ENCODE measurements around the gene ERC1. TPM values are rescaled to one million over a fixed set of nuclear protein-coding genes. Genes with fewer than 3 reads are reported as not detected.

The ERC1 gene
- total RNA-seq, 2 experiments from 2014 or later = 40.1 to 49.6 TPM

DNA sequence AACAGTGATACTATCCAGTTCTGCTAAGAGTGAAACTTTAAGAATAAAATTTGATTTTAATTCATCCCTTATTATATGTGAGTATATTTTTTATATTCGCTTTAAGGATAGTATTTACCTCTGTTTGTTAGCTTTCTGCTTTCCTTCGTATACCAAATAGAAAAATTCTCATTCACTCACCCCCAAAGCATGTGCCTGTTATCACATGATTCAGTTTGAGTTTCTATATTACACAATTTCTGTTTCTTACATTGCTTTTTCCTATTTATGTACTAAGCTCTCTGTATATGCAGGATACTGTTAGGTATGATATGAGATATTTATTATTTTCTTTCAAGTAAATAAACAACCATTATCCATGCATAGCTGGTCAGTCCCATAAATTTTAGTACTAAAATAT, 328.2 kb downstream of the ERC1 start:
- no peak for DNase-seq
- TF ChIP-seq, protein P1, sequence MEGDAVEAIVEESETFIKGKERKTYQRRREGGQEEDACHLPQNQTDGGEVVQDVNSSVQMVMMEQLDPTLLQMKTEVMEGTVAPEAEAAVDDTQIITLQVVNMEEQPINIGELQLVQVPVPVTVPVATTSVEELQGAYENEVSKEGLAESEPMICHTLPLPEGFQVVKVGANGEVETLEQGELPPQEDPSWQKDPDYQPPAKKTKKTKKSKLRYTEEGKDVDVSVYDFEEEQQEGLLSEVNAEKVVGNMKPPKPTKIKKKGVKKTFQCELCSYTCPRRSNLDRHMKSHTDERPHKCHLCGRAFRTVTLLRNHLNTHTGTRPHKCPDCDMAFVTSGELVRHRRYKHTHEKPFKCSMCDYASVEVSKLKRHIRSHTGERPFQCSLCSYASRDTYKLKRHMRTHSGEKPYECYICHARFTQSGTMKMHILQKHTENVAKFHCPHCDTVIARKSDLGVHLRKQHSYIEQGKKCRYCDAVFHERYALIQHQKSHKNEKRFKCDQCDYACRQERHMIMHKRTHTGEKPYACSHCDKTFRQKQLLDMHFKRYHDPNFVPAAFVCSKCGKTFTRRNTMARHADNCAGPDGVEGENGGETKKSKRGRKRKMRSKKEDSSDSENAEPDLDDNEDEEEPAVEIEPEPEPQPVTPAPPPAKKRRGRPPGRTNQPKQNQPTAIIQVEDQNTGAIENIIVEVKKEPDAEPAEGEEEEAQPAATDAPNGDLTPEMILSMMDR (IDR thresholded peaks at IDR 0.05) = no peak
- H3K9me3 Mint-ChIP-seq = peaks cover 2% of the 10 kb centered on the region
- no peaks in the 10 kb centered on the region for H3K27me3 Mint-ChIP-seq
- no peaks in the 10 kb centered on the region for H3K4me1 ChIP-seq (ENCODE audit: insufficient read depth, low read length)
- no peaks in the 10 kb centered on the region for H3K27me3 ChIP-seq (ENCODE audit: control insufficient read depth in 1 of 2, insufficient read depth in 2 of 2, low read length in 2 of 2)
- no peak overlapping the region for H3K27ac Mint-ChIP-seq
- ChIA-PET POLR2A (no interaction called here), CTCF (interaction anchor here (0.9 kb wide), 1 partner anchor 10 kb away, joined by 3 read pairs; no protein-coding TSS in a partner anchor)
- H3K27ac ChIP-seq (ENCODE audit: low read depth in 1 of 2, low read length in 2 of 2) = no peak overlapping the region
- ATAC-seq (ENCODE audit: poor library complexity) = no peak
- H3K4me3 ChIP-seq (ENCODE audit: low read length) = no peak overlapping the region
- peaks cover 30% of the 10 kb centered on the region for H3K36me3 Mint-ChIP-seq (ENCODE audit: low read depth)
- intact Hi-C loops (cut with DNase I, micrococcal nuclease) = no loop called here
- H3K9me3 ChIP-seq (ENCODE audit: control insufficient read depth in 1 of 2, insufficient read depth in 1 of 2, low read length in 2 of 2) = peaks cover 0 to 5% of the 10 kb centered on the region in 2 experiments
- H3K36me3 ChIP-seq (ENCODE audit: insufficient read depth, low read length) = no peaks in the 10 kb centered on the region
- H3K4me1 Mint-ChIP-seq (ENCODE audit: low read depth) = no peaks in the 10 kb centered on the region
- H3K4me3 Mint-ChIP-seq = no peak overlapping the region

DNA sequence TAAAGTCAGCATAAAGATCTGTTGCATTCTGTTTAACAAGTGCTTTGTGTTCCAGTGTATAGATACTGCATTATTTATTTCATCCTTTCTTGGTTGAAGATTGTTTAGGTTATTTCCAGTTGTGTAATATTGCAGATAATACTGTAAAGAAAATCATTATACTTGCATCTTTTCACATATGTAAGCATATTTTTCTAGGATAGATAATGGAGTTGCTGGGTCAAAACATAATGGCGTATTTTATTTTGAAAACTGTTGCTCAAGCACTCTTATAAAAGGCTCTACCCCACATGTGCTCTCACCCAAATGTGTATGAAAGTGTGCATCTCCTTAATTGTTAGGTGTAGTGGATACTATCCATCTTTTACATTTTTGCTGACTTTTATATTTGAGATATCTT, 329.0 kb downstream of the ERC1 start:
- TF ChIP-seq, protein P1 (IDR thresholded peaks at IDR 0.05) = no peak
- Mint-ChIP-seq H3K36me3 (ENCODE audit: low read depth) (peaks cover 22% of the 10 kb centered on the region), H3K4me3 (no peak overlapping the region), H3K27ac (no peak overlapping the region), H3K4me1 (ENCODE audit: low read depth) (no peaks in the 10 kb centered on the region), H3K27me3 (no peaks in the 10 kb centered on the region), H3K9me3 (no peaks in the 10 kb centered on the region)
- DNase-seq (no peak), ATAC-seq (ENCODE audit: poor library complexity) (no peak)
- ChIA-PET CTCF (no interaction called here), POLR2A (no interaction called here)
- Histone ChIP-seq H3K27ac (ENCODE audit: low read depth in 1 of 2, low read length in 2 of 2) (no peak overlapping the region), H3K36me3 (ENCODE audit: insufficient read depth, low read length) (no peaks in the 10 kb centered on the region), H3K27me3 (ENCODE audit: control insufficient read depth in 1 of 2, insufficient read depth in 2 of 2, low read length in 2 of 2) (no peaks in the 10 kb centered on the region), H3K9me3 (ENCODE audit: control insufficient read depth in 1 of 2, insufficient read depth in 1 of 2, low read length in 2 of 2) (peaks cover 0 to 5% of the 10 kb centered on the region in 2 experiments), H3K4me1 (ENCODE audit: insufficient read depth, low read length) (no peaks in the 10 kb centered on the region), H3K4me3 (ENCODE audit: low read length) (no peak overlapping the region)
- intact Hi-C loops (cut with DNase I, micrococcal nuclease) = no loop called here

DNA sequence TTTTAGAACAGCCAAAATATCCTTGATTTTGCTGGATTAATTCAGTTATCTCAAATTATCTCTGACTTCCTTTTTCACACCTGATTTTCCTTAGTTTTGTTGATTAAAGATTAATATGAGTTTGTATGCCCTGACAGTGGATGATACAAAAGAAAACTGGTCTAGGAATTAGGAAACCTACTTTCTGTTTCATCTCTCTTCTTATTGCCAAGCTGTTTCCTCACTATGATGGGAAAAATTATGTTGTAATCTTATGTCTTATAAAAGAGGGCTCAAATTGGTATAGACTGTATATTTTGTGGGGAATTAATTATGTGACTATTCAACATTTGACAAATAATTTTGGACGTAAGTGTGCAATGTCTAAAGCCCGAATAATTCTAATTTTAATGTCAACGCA, 331.8 kb downstream of the ERC1 start:
- Histone ChIP-seq H3K4me1 (ENCODE audit: insufficient read depth, low read length) (no peaks in the 10 kb centered on the region), H3K27ac (ENCODE audit: low read depth in 1 of 2, low read length in 2 of 2) (no peak overlapping the region), H3K4me3 (ENCODE audit: low read length) (no peak overlapping the region), H3K27me3 (ENCODE audit: control insufficient read depth in 1 of 2, insufficient read depth in 2 of 2, low read length in 2 of 2) (no peaks in the 10 kb centered on the region), H3K36me3 (ENCODE audit: insufficient read depth, low read length) (no peaks in the 10 kb centered on the region), H3K9me3 (ENCODE audit: control insufficient read depth in 1 of 2, insufficient read depth in 1 of 2, low read length in 2 of 2) (no peaks in the 10 kb centered on the region)
- Mint-ChIP-seq H3K4me3 (no peak overlapping the region), H3K27me3 (no peaks in the 10 kb centered on the region), H3K9me3 (no peaks in the 10 kb centered on the region), H3K36me3 (ENCODE audit: low read depth) (no peaks in the 10 kb centered on the region), H3K4me1 (ENCODE audit: low read depth) (no peaks in the 10 kb centered on the region), H3K27ac (no peak overlapping the region)
- DNase-seq (no peak), ATAC-seq (ENCODE audit: poor library complexity) (no peak)
- intact Hi-C loops (cut with DNase I, micrococcal nuclease) = no loop called here
- TF ChIP-seq, protein P1 (IDR thresholded peaks at IDR 0.05) = no peak
- POLR2A ChIA-PET = no interaction called here
- CTCF ChIA-PET = no interaction called here
